Suprapubic skin (tissue), 4 donors: ENCODE measurements around the gene SLC41A1.

ENCODE experiments used
- EP300 ChIP-seq: sonication (generic); formaldehyde crosslinking; IDR thresholded peaks from one replicate; pipeline ENCODE4 v1.6.1; 2017; ENCODE audit warnings: antibody characterized with exemption
- POLR2A ChIP-seq, 2 donors: fragments of 450-650 bp; IDR thresholded peaks; one replicate each; pipeline ENCODE4 v1.6.1; 2017; ENCODE audit warnings: antibody characterized with exemption in 2 of 2, mild to moderate bottlenecking in 2 of 2, moderate library complexity in 2 of 2
- POLR2AphosphoS5 ChIP-seq, 3 donors: sonication (generic); formaldehyde crosslinking; IDR thresholded peaks; one replicate each; pipeline ENCODE4 v1.6.1; 2017; ENCODE audit warnings: antibody characterized with exemption in 3 of 3
- TF ChIP-seq, protein P1 (sequence below), 2 donors: fragments of 200-600 bp in 1 of 2; fragments of 450-650 bp in 1 of 2; sonication (generic) in 1 of 2; IDR thresholded peaks; one replicate each; pipeline ENCODE4 v1.5.1; 2016 to 2019; ENCODE audit warnings: antibody characterized with exemption in 2 of 2, mild to moderate bottlenecking in 1 of 2, moderate library complexity in 1 of 2

GRCh38 chr1:205809469-205809868 is 3.5 kb downstream of the SLC41A1 start:
- TF ChIP-seq, protein P1, sequence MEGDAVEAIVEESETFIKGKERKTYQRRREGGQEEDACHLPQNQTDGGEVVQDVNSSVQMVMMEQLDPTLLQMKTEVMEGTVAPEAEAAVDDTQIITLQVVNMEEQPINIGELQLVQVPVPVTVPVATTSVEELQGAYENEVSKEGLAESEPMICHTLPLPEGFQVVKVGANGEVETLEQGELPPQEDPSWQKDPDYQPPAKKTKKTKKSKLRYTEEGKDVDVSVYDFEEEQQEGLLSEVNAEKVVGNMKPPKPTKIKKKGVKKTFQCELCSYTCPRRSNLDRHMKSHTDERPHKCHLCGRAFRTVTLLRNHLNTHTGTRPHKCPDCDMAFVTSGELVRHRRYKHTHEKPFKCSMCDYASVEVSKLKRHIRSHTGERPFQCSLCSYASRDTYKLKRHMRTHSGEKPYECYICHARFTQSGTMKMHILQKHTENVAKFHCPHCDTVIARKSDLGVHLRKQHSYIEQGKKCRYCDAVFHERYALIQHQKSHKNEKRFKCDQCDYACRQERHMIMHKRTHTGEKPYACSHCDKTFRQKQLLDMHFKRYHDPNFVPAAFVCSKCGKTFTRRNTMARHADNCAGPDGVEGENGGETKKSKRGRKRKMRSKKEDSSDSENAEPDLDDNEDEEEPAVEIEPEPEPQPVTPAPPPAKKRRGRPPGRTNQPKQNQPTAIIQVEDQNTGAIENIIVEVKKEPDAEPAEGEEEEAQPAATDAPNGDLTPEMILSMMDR (IDR thresholded peaks at IDR 0.05), result no peak
- TF ChIP-seq POLR2A (IDR thresholded peaks at IDR 0.05) (no peak), POLR2AphosphoS5 (IDR thresholded peaks at IDR 0.05) (no peak), EP300 (no peak)
